GM23248 (cell line): ENCODE results near the gene TNF.

Source experiments
- EZH2 ChIP-seq: fragments of 200-600 bp; sonication (generic); IDR thresholded peaks from 2 replicates; pipeline ENCODE4 v1.6.1; 2018; ENCODE audit warnings: antibody characterized with exemption, mild to moderate bottlenecking; ENCODE audit not compliant: insufficient read depth, poor library complexity, severe bottlenecking
- EZH2phosphoT487 ChIP-seq: fragments of 200-600 bp; sonication (generic); IDR thresholded peaks from 2 replicates; pipeline ENCODE4 v1.6.1; 2018; ENCODE audit warnings: antibody characterized with exemption, moderate library complexity, mild to moderate bottlenecking, low read depth; ENCODE audit not compliant: insufficient read depth

DNA sequence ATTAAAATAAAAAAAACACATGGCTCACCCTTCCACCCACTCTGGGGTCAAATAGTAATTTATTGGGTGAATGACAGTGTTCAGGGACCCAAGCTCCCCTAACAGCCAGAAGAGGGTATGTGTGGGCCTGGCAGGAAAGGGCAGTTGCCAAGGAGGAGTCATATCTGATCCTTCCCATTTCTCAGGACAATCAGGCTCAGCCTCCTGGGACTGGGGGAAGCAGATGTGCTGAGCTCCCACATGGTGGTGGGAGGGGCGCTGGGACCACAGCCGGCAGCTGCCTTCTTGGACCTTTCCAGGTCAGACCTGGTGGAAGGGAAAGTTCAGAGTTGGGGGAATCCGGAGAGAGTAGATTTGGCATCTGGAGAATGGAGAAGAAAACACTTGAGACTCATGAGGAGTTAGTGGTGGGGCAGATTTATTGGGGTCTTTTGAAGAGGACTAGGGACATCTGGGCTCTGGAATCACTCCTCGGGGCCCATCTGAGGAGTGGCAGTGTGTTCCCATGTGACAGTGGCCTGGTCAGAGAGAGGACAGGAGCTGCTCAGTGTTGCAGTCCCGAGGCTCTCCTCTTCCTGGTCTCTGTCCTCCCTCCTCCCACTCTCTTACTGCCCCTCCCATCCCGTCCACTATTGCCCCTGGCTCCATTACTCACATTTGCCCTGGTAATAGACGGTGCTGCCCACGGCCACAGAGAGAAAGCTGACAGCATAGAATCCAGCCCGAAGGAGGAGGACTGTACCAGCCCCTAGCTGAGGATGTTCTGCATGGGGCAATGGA lies 13.7 kb downstream of the TNF start:
- TF ChIP-seq EZH2phosphoT487 = no peak
- no peak for TF ChIP-seq EZH2
